Liver (tissue), 3 donors: ENCODE measurements around the gene ZCCHC14.
"Not testable (repeated sequence)": the region's sequence is repeated elsewhere in the genome, so short reads cannot be mapped to it uniquely, and the experiment has no call there.

ENCODE experiments used
- ATF3 ChIP-seq: IDR thresholded peaks from 2 replicates; pipeline ENCODE4 v1.6.1; 2016; ENCODE audit warnings: antibody characterized with exemption
- CTCF ChIP-seq: fragments of 150-350 bp; IDR thresholded peaks from 2 replicates; pipeline ENCODE4 v1.5.1; 2017; ENCODE audit warnings: improper control_type of control experiment, low read depth, low read length; ENCODE audit not compliant: missing input control
- EGR1 ChIP-seq, 2 donors: IDR thresholded peaks; 2 replicates each; pipeline ENCODE4 v1.6.1; 2016 to 2018; ENCODE audit warnings: antibody characterized with exemption in 2 of 2, low read depth in 2 of 2
- GABPA ChIP-seq, 2 donors: IDR thresholded peaks in 1 of 2; conservative IDR thresholded peaks in 1 of 2; 2 replicates each; pipeline ENCODE4 v1.6.1; 2016; ENCODE audit warnings: antibody characterized with exemption in 2 of 2, mild to moderate bottlenecking in 1 of 2, moderate library complexity in 1 of 2
- JUND ChIP-seq, 2 donors: IDR thresholded peaks; 2 replicates each; pipeline ENCODE4 v1.6.1; 2016; ENCODE audit warnings: antibody characterized with exemption in 2 of 2
- MAX ChIP-seq: IDR thresholded peaks from 2 replicates; pipeline ENCODE4 v1.6.1; 2016; ENCODE audit warnings: antibody characterized with exemption
- NR2F2 ChIP-seq: IDR thresholded peaks from 2 replicates; pipeline ENCODE4 v1.6.1; 2016; ENCODE audit warnings: antibody characterized with exemption
- RAD21 ChIP-seq, 2 donors: IDR thresholded peaks; 2 replicates each; pipeline ENCODE4 v1.6.1; 2016; ENCODE audit warnings: antibody characterized with exemption in 2 of 2, mild to moderate bottlenecking in 2 of 2
- REST ChIP-seq: IDR thresholded peaks from 2 replicates; pipeline ENCODE4 v1.6.1; 2016; ENCODE audit warnings: antibody characterized with exemption, mild to moderate bottlenecking
- SP1 ChIP-seq: IDR thresholded peaks from 2 replicates; pipeline ENCODE4 v1.6.1; 2018; ENCODE audit warnings: antibody characterized with exemption, mild to moderate bottlenecking
- TAF1 ChIP-seq: conservative IDR thresholded peaks from 2 replicates; pipeline ENCODE4 v1.6.1; 2016; ENCODE audit warnings: antibody characterized with exemption, mild to moderate bottlenecking
- YY1 ChIP-seq: IDR thresholded peaks from 2 replicates; pipeline ENCODE4 v1.6.1; 2016; ENCODE audit warnings: antibody characterized with exemption, mild to moderate bottlenecking
- ZBTB33 ChIP-seq: IDR thresholded peaks from 2 replicates; pipeline ENCODE4 v1.6.1; 2016; ENCODE audit warnings: antibody characterized with exemption
- donor health status: healthy.
- donor health status: healthy.

GRCh38 chr16:87509778-87510177, 17.0 kb upstream of the ZCCHC14 start:
- TF ChIP-seq TAF1; REST; CTCF; EGR1 (IDR thresholded peaks at IDR 0.05; ENCODE audit: low read depth in 2 of 2); ZBTB33; YY1; MAX; NR2F2; GABPA (IDR thresholded peaks at IDR 0.05 in 1 of 2, conservative IDR thresholded peaks at IDR 0.05 in 1 of 2); ATF3; JUND (IDR thresholded peaks at IDR 0.05): not testable (repeated sequence)
- peak in 1 of 2 donors; percentile 10 for TF ChIP-seq RAD21 (IDR thresholded peaks at IDR 0.05)
- TF ChIP-seq SP1 = peak; percentile 49
